ENCODE data around the gene ALDH1A2.
"Not testable (repeated sequence)": the region's sequence is repeated elsewhere in the genome, so short reads cannot be mapped to it uniquely, and the experiment has no call there.

The ALDH1A2 gene

GRCh38 chr15:58087871-58088270 is 22.4 kb upstream of the ALDH1A2 start:
- H3K36me3 ChIP-seq (ENCODE audit: control insufficient read depth, insufficient read depth, low read length, severe bottlenecking) = no peaks in the 10 kb centered on the region
- H3K9ac ChIP-seq (ENCODE audit: low read length) = no peak overlapping the region
- no peaks in the 10 kb centered on the region for H3K4me1 ChIP-seq (ENCODE audit: control insufficient read depth, insufficient read depth, low read length)
- no peak overlapping the region for H3K4me3 ChIP-seq (ENCODE audit: low read length)
- H3K9me3 ChIP-seq (ENCODE audit: control insufficient read depth, low read length) = no peaks in the 10 kb centered on the region
- H3K27me3 ChIP-seq (replicated peaks; ENCODE audit: control insufficient read depth, insufficient read depth, low read length) = no peaks in the 10 kb centered on the region
- DNase-seq (ENCODE audit: low read depth) = no peak

- no peaks in the 10 kb centered on the region for H3K9me3 ChIP-seq (ENCODE audit: control insufficient read depth, low read length)
- H3K4me3 ChIP-seq (ENCODE audit: low read length) = no peak overlapping the region
- no peak overlapping the region for H3K9ac ChIP-seq (ENCODE audit: low read length)
- H3K4me1 ChIP-seq (ENCODE audit: control insufficient read depth, insufficient read depth, low read length) = peaks cover 6% of the 10 kb centered on the region
- H3K36me3 ChIP-seq (ENCODE audit: control insufficient read depth, insufficient read depth, low read length, severe bottlenecking) = no peaks in the 10 kb centered on the region
- no peaks in the 10 kb centered on the region for H3K27me3 ChIP-seq (replicated peaks; ENCODE audit: control insufficient read depth, insufficient read depth, low read length)
- peak; percentile 19 for DNase-seq (ENCODE audit: low read depth)
Measured at GRCh38 chr15:58086491-58086890, 21.0 kb upstream of the ALDH1A2 start.

GRCh38 chr15:58083526-58083925 is 18.0 kb upstream of the ALDH1A2 start:
- H3K36me3 ChIP-seq (ENCODE audit: control insufficient read depth, insufficient read depth, low read length, severe bottlenecking) = no peaks in the 10 kb centered on the region
- no peaks in the 10 kb centered on the region for H3K9me3 ChIP-seq (ENCODE audit: control insufficient read depth, low read length)
- H3K4me1 ChIP-seq (ENCODE audit: control insufficient read depth, insufficient read depth, low read length) = peaks cover 10% of the 10 kb centered on the region
- no peak overlapping the region for H3K9ac ChIP-seq (ENCODE audit: low read length)
- no peak overlapping the region for H3K4me3 ChIP-seq (ENCODE audit: low read length)
- DNase-seq (ENCODE audit: low read depth) = no peak
- H3K27me3 ChIP-seq (replicated peaks; ENCODE audit: control insufficient read depth, insufficient read depth, low read length) = no peaks in the 10 kb centered on the region

DNA sequence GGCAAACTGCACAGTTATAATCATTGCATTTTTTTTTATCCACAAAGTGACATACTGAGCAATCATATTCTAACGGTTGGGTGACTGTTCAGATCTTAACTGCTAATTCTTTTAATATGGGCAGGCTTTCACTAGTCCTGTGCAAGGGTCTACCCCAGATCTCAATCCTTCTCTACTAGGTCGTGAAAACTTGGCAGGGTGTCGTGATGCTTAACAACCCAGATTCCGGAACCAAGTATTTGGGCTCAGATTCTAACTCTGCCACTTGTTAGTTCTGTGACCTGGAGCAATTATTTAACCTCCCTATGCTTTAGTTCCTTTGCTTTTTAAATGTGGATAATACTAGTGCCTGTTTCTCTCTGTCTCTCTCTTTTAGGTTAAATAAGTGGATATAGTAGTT is 16.4 kb upstream of the ALDH1A2 start:
- Histone ChIP-seq H3K9ac (ENCODE audit: low read length) (no peak overlapping the region), H3K4me3 (ENCODE audit: low read length) (peak overlapping the region; percentile 48), H3K27me3 (replicated peaks; ENCODE audit: control insufficient read depth, insufficient read depth, low read length) (no peaks in the 10 kb centered on the region), H3K9me3 (ENCODE audit: control insufficient read depth, low read length) (no peaks in the 10 kb centered on the region), H3K36me3 (ENCODE audit: control insufficient read depth, insufficient read depth, low read length, severe bottlenecking) (no peaks in the 10 kb centered on the region), H3K4me1 (ENCODE audit: control insufficient read depth, insufficient read depth, low read length) (peaks cover 10% of the 10 kb centered on the region)
- no peak for DNase-seq (ENCODE audit: low read depth)

DNA sequence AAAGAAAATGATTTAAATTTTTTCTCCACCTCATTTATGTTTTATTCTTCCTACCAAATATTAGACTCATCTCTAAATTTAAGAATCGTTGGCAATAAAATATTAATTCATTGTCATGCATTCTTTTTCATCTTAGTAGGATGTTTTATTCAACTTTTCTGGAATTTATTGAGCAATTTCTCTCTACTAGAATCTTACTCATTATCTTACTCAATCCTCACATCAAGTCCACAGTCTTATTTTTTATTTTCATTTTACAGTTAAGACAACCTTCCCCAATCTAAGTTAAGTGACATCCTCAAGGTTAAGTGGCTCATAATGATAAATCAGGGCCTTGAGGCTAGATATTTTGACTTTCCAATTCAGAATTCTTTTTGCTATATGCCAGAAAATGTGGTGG is 15.9 kb upstream of the ALDH1A2 start:
- no peak overlapping the region for H3K9ac ChIP-seq (ENCODE audit: low read length)
- DNase-seq (ENCODE audit: low read depth) = peak; percentile 31
- H3K27me3 ChIP-seq (replicated peaks; ENCODE audit: control insufficient read depth, insufficient read depth, low read length) = no peaks in the 10 kb centered on the region
- no peaks in the 10 kb centered on the region for H3K9me3 ChIP-seq (ENCODE audit: control insufficient read depth, low read length)
- peak overlapping the region; percentile 48 for H3K4me3 ChIP-seq (ENCODE audit: low read length)
- no peaks in the 10 kb centered on the region for H3K36me3 ChIP-seq (ENCODE audit: control insufficient read depth, insufficient read depth, low read length, severe bottlenecking)
- peaks cover 10% of the 10 kb centered on the region for H3K4me1 ChIP-seq (ENCODE audit: control insufficient read depth, insufficient read depth, low read length)

GRCh38 chr15:58080959-58081358 is 15.4 kb upstream of the ALDH1A2 start:
- not testable (repeated sequence) for H3K4me3 ChIP-seq (ENCODE audit: low read length); DNase-seq (ENCODE audit: low read depth); H3K9ac ChIP-seq (ENCODE audit: low read length); H3K9me3 ChIP-seq (ENCODE audit: control insufficient read depth, low read length); H3K27me3 ChIP-seq (replicated peaks; ENCODE audit: control insufficient read depth, insufficient read depth, low read length); H3K36me3 ChIP-seq (ENCODE audit: control insufficient read depth, insufficient read depth, low read length, severe bottlenecking); H3K4me1 ChIP-seq (ENCODE audit: control insufficient read depth, insufficient read depth, low read length)

DNA sequence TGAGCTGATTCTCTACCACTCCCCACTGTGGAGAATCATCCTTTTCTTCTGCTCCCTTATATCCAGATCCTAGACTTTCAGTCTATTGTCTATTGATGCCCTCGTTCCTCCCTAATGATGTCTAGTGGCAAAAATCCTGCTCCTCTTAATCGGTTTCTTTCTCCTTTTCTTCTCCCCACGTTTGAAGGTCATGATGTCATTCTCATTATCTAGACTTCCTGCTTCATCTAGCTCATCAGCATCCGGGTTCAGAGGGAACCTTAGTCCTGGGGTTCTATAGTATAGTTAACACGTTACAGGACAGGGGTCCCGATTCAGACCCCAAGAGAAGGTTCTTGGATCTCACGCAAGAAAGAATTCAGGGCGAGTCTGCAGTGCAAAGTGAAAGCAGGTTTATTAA is 14.9 kb upstream of the ALDH1A2 start:
- Histone ChIP-seq H3K36me3 (ENCODE audit: control insufficient read depth, insufficient read depth, low read length, severe bottlenecking) (no peaks in the 10 kb centered on the region), H3K4me3 (ENCODE audit: low read length) (no peak overlapping the region), H3K27me3 (replicated peaks; ENCODE audit: control insufficient read depth, insufficient read depth, low read length) (no peaks in the 10 kb centered on the region), H3K9ac (ENCODE audit: low read length) (no peak overlapping the region), H3K4me1 (ENCODE audit: control insufficient read depth, insufficient read depth, low read length) (peaks cover 10% of the 10 kb centered on the region), H3K9me3 (ENCODE audit: control insufficient read depth, low read length) (no peaks in the 10 kb centered on the region)
- no peak for DNase-seq (ENCODE audit: low read depth)

- H3K9me3 ChIP-seq (ENCODE audit: control insufficient read depth, low read length) = no peaks in the 10 kb centered on the region
- H3K9ac ChIP-seq (ENCODE audit: low read length) = no peak overlapping the region
- no peaks in the 10 kb centered on the region for H3K36me3 ChIP-seq (ENCODE audit: control insufficient read depth, insufficient read depth, low read length, severe bottlenecking)
- no peak overlapping the region for H3K4me3 ChIP-seq (ENCODE audit: low read length)
- no peak for DNase-seq (ENCODE audit: low read depth)
- peaks cover 10% of the 10 kb centered on the region for H3K4me1 ChIP-seq (ENCODE audit: control insufficient read depth, insufficient read depth, low read length)
- H3K27me3 ChIP-seq (replicated peaks; ENCODE audit: control insufficient read depth, insufficient read depth, low read length) = no peaks in the 10 kb centered on the region
Measured at GRCh38 chr15:58078591-58078990, 13.1 kb upstream of the ALDH1A2 start.

GRCh38 chr15:58077427-58077826 is 11.9 kb upstream of the ALDH1A2 start:
- Histone ChIP-seq H3K27me3 (replicated peaks; ENCODE audit: control insufficient read depth, insufficient read depth, low read length) (no peaks in the 10 kb centered on the region), H3K9ac (ENCODE audit: low read length) (no peak overlapping the region), H3K4me3 (ENCODE audit: low read length) (no peak overlapping the region), H3K36me3 (ENCODE audit: control insufficient read depth, insufficient read depth, low read length, severe bottlenecking) (no peaks in the 10 kb centered on the region), H3K9me3 (ENCODE audit: control insufficient read depth, low read length) (no peaks in the 10 kb centered on the region), H3K4me1 (ENCODE audit: control insufficient read depth, insufficient read depth, low read length) (peaks cover 10% of the 10 kb centered on the region)
- no peak for DNase-seq (ENCODE audit: low read depth)

DNA sequence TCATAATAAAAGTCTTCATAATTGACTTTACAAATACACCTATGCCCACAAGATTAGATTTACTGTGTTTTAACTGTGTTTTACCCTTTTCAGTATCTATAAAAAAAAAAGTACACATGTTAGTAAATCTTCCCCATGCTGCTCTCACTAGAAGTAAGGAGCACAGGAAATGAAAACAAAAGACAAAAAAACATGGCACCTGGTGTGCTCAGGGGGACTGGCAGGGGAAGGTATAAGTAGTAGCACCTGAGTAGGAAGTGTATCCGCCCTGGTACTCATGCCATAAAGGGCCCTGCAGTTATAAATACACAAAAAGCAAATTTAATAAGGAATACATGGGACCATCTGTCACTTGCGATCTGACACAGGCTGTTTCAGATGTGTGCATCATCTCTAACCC is 8.9 kb upstream of the ALDH1A2 start:
- Histone ChIP-seq H3K4me1 (ENCODE audit: control insufficient read depth, insufficient read depth, low read length) (no peaks in the 10 kb centered on the region), H3K9ac (ENCODE audit: low read length) (no peak overlapping the region), H3K36me3 (ENCODE audit: control insufficient read depth, insufficient read depth, low read length, severe bottlenecking) (no peaks in the 10 kb centered on the region), H3K4me3 (ENCODE audit: low read length) (no peak overlapping the region), H3K9me3 (ENCODE audit: control insufficient read depth, low read length) (no peaks in the 10 kb centered on the region), H3K27me3 (replicated peaks; ENCODE audit: control insufficient read depth, insufficient read depth, low read length) (no peaks in the 10 kb centered on the region)
- DNase-seq (ENCODE audit: low read depth) = no peak

GRCh38 chr15:58070801-58071418 is 5.4 kb upstream of the ALDH1A2 start:
- DNase-seq (ENCODE audit: low read depth) = peak; percentile 81
- Histone ChIP-seq H3K4me1 (ENCODE audit: control insufficient read depth, insufficient read depth, low read length) (no peaks in the 10 kb centered on the region), H3K9ac (ENCODE audit: low read length) (no peak overlapping the region), H3K36me3 (ENCODE audit: control insufficient read depth, insufficient read depth, low read length, severe bottlenecking) (no peaks in the 10 kb centered on the region), H3K27me3 (replicated peaks; ENCODE audit: control insufficient read depth, insufficient read depth, low read length) (peaks cover 13% of the 10 kb centered on the region), H3K9me3 (ENCODE audit: control insufficient read depth, low read length) (no peaks in the 10 kb centered on the region), H3K4me3 (ENCODE audit: low read length) (no peak overlapping the region)

- peaks cover 9% of the 10 kb centered on the region for H3K9me3 ChIP-seq (ENCODE audit: control insufficient read depth, low read length)
- no peak overlapping the region for H3K9ac ChIP-seq (ENCODE audit: low read length)
- H3K27me3 ChIP-seq (replicated peaks; ENCODE audit: control insufficient read depth, insufficient read depth, low read length) = peaks cover 32% of the 10 kb centered on the region
- H3K4me1 ChIP-seq (ENCODE audit: control insufficient read depth, insufficient read depth, low read length) = no peaks in the 10 kb centered on the region
- no peak for DNase-seq (ENCODE audit: low read depth)
- H3K4me3 ChIP-seq (ENCODE audit: low read length) = no peak overlapping the region
- no peaks in the 10 kb centered on the region for H3K36me3 ChIP-seq (ENCODE audit: control insufficient read depth, insufficient read depth, low read length, severe bottlenecking)
Measured at GRCh38 chr15:58069008-58069407, 3.5 kb upstream of the ALDH1A2 start.

Data from adipocyte (in vitro differentiated cells).